ENCODE measurements around the gene ARHGEF40. TPM values are rescaled to one million over a fixed set of nuclear protein-coding genes. Genes with fewer than 3 reads are reported as not detected.

Gene ARHGEF40
- total and polyA plus RNA-seq, 7 donors: 6.8 to 18.7 (median 10.1) TPM

DNA sequence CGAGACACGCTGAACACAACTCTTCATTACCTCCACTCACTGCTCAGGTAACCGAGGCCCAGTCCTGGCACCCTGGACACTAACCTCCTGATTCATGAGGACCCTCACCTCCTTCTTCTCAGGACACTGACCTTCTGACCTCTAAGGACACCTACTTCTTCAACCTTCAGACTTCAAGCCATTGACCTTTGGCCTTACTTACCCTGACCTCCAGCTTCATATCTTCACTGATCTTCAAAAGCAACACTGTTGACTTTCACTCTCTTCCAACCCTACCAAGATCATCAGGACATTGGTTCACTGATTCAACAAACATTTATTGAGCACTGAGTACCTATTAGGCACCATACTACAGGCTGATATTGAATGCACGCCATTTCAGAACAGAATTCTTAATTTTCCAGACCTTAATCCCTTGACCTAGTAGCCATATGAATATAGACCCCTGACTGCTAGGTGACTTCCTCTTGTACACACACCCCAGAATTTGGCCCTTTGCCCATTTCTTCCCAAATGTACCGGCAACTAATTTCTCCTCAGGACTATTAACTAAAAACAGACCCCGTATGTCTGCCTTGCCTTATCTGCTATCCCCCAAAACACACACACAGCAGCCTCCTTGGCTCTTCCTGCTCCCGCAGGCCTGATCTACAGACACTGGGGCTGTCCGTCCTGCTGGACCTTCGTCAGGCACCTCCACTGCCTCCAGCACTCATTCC lies 5.8 kb downstream of the ARHGEF40 start:
- no peak overlapping the region for H3K4me3 ChIP-seq
- peaks cover 8% of the 10 kb centered on the region for H3K4me1 ChIP-seq
- H3K36me3 ChIP-seq (ENCODE audit: insufficient read depth in 1 of 2, low read depth in 1 of 2): peaks cover 4 to 81% of the 10 kb centered on the region in 2 donors
- ATAC-seq (no peak), DNase-seq (no peak)
- intact Hi-C loops (cut with DNase I): no loop called here
- no peak overlapping the region for H3K27ac ChIP-seq
- 84 to 92% (median 90%) methylated on average over 9 of the region's 9 CpGs for WGBS, 3 donors
- TF ChIP-seq, protein P1, sequence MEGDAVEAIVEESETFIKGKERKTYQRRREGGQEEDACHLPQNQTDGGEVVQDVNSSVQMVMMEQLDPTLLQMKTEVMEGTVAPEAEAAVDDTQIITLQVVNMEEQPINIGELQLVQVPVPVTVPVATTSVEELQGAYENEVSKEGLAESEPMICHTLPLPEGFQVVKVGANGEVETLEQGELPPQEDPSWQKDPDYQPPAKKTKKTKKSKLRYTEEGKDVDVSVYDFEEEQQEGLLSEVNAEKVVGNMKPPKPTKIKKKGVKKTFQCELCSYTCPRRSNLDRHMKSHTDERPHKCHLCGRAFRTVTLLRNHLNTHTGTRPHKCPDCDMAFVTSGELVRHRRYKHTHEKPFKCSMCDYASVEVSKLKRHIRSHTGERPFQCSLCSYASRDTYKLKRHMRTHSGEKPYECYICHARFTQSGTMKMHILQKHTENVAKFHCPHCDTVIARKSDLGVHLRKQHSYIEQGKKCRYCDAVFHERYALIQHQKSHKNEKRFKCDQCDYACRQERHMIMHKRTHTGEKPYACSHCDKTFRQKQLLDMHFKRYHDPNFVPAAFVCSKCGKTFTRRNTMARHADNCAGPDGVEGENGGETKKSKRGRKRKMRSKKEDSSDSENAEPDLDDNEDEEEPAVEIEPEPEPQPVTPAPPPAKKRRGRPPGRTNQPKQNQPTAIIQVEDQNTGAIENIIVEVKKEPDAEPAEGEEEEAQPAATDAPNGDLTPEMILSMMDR (IDR thresholded peaks at IDR 0.05): no peak
- H3K27me3 ChIP-seq (ENCODE audit: insufficient read depth in 3 of 3, low read length in 2 of 3): no peaks in the 10 kb centered on the region
- H3K9me3 ChIP-seq: no peaks in the 10 kb centered on the region

DNA sequence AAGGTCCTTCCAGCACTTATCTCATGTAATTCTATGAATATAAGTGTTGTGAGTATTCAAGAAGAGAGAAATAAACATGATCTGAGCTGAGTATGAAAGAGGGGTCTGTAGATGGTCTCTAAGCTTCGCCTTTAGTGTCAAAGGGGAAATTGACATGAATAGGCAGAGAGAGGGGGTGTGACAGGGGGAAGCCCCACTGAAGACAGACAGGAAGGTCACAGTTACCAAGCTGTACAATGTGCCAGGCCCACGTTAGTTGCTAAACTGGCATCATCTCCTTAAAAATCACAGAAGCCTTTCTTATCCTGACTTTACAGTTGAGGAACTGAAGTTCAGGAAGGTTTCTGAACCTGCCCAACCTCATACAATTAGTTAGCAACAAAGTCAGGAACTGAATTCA lies 7.6 kb downstream of the ARHGEF40 start:
- H3K27me3 ChIP-seq (ENCODE audit: insufficient read depth in 3 of 3, low read length in 2 of 3): no peaks in the 10 kb centered on the region
- no peaks in the 10 kb centered on the region for H3K9me3 ChIP-seq
- 87 to 99% (median 92%) methylated on average over 2 of the region's 2 CpGs for WGBS, 3 donors
- ATAC-seq: no peak
- H3K4me3 ChIP-seq: no peak overlapping the region
- TF ChIP-seq, protein P1 (IDR thresholded peaks at IDR 0.05): no peak
- no peak overlapping the region for H3K27ac ChIP-seq
- intact Hi-C loops (cut with DNase I): no loop called here
- no peaks in the 10 kb centered on the region for H3K4me1 ChIP-seq
- peaks cover 4 to 99% of the 10 kb centered on the region in 2 donors for H3K36me3 ChIP-seq (ENCODE audit: insufficient read depth in 1 of 2, low read depth in 1 of 2)
- DNase-seq: no peak

DNA sequence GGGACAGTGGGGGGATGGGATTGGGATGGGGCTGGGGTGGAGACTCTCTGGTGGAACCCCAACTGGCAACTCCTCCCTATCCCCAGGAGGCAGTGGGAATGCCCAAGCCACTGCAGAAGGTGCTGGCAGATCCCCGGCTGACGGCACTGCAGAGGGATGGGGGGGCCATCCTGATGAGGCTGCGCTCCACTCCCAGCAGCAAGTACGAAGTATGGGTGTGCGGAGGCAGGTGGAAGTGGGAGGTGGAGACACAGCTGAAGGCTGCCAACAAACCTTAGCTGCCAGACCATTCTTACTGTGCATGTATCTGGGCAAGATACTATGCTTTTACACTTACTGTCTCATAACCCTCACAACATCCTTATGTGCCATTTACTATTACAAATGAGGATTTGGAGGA lies 8.2 kb downstream of the ARHGEF40 start:
- intact Hi-C loops (cut with DNase I): no loop called here
- TF ChIP-seq, protein P1 (IDR thresholded peaks at IDR 0.05): no peak
- H3K27ac ChIP-seq: no peak overlapping the region
- H3K9me3 ChIP-seq: no peaks in the 10 kb centered on the region
- ATAC-seq (no peak), DNase-seq (no peak)
- no peaks in the 10 kb centered on the region for H3K27me3 ChIP-seq (ENCODE audit: insufficient read depth in 3 of 3, low read length in 2 of 3)
- no peak overlapping the region for H3K4me3 ChIP-seq
- H3K4me1 ChIP-seq: no peaks in the 10 kb centered on the region
- WGBS, 3 donors: 84 to 91% (median 87%) methylated on average over 5 of the region's 5 CpGs
- peaks cover 4 to 98% of the 10 kb centered on the region in 2 donors for H3K36me3 ChIP-seq (ENCODE audit: insufficient read depth in 1 of 2, low read depth in 1 of 2)

DNA sequence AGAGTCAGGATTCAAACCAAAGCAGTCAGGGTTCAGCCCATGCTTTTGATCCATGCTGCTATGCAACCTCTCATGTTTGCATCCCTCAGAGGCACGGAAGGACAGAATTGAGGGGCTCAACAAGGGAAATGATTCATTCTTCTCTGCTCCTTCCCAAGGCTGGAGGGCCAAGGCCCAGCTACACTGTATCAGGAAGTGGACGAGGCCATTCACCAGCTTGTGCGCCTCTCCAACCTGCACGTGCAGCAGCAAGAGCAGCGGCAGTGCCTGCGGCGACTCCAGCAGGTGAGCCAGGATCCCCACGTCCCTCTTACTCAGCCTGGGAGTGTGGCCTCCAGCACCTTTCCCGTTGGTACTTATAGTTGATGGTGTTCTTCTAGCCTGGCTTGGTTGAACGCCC lies 8.6 kb downstream of the ARHGEF40 start:
- Histone ChIP-seq H3K4me3 (no peak overlapping the region), H3K27ac (no peak overlapping the region), H3K27me3 (ENCODE audit: insufficient read depth in 3 of 3, low read length in 2 of 3) (no peaks in the 10 kb centered on the region), H3K9me3 (no peaks in the 10 kb centered on the region), H3K4me1 (no peaks in the 10 kb centered on the region), H3K36me3 (ENCODE audit: insufficient read depth in 1 of 2, low read depth in 1 of 2) (peaks cover 4 to 97% of the 10 kb centered on the region in 2 donors)
- 87 to 94% (median 88%) methylated on average over 10 of the region's 10 CpGs for WGBS, 3 donors
- ATAC-seq (no peak), DNase-seq (no peak)
- intact Hi-C loops (cut with DNase I): no loop called here
- TF ChIP-seq, protein P1 (IDR thresholded peaks at IDR 0.05): no peak
